KOPT-K1 (cell line): Measurements from ENCODE around the gene NTN4.
"Not testable (repeated sequence)": the region's sequence is repeated elsewhere in the genome, so short reads cannot be mapped to it uniquely, and the experiment has no call there.

Source experiments
- H3K27ac ChIP-seq: fragments of 200-600 bp; sonication (generic); 2 replicates; pipeline ENCODE4 v1.5.1; 2016; ENCODE audit warnings: antibody characterized with exemption, mild to moderate bottlenecking, low read depth, low read length; ENCODE audit not compliant: poor library complexity, severe bottlenecking
- H3K36me3 ChIP-seq: fragments of 200-600 bp; sonication (generic); 2 replicates; pipeline ENCODE4 v1.5.1; 2017; ENCODE audit warnings: antibody characterized with exemption, mild to moderate bottlenecking, low read length, moderate library complexity; ENCODE audit not compliant: insufficient read depth
- H3K9me3 ChIP-seq: fragments of 200-600 bp; sonication (generic); 2 replicates; pipeline ENCODE4 v1.5.1; 2017; ENCODE audit warnings: antibody characterized with exemption, low read length, mild to moderate bottlenecking; ENCODE audit not compliant: insufficient read depth, poor library complexity, severe bottlenecking

NTN4 gene

GRCh38 chr12:95626854-95627253, 163.7 kb downstream of the NTN4 start:
- H3K9me3 ChIP-seq, result no peaks in the 10 kb centered on the region
- no peaks in the 10 kb centered on the region for H3K36me3 ChIP-seq
- no peak overlapping the region for H3K27ac ChIP-seq

DNA sequence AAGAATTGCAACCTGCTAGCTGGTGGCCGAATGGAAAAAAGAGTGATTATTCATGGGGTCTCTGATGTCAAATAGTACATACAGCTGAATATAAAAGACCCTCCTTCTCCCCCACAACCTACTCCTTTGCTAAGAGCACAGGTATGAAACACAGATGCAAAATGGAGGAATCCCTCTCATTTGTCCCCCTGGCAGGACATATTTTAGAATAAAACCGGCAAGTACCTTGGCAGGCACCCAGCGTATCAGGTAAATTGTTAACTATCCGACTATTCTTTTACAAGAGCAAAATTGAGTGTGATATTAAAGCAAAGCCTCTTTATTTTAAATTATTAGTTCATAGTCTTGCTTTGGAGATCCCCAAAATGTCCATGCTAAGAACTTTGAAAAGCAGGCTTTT, 165.6 kb downstream of the NTN4 start:
- H3K27ac ChIP-seq, result no peak overlapping the region
- H3K36me3 ChIP-seq, result no peaks in the 10 kb centered on the region
- H3K9me3 ChIP-seq, result no peaks in the 10 kb centered on the region

DNA sequence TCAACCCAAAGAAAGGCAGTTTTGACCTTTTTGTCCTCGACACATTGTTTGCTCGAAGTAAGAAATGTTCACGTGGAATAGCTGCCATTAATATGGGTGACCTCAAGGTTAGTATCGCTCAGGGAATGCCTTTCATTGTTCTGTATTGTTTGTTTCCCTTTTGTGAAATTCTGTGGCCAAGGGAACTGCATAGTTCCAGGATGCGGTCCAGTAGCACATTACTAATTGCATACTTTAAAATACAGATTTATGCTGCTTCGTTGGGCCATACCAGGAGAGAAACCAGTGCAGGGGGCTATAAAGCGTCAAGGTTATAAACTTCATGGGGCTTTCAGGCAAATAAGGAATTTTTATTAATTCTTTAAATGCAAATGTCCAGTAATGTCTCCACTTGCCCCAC, 166.0 kb downstream of the NTN4 start:
- H3K27ac ChIP-seq, result no peak overlapping the region
- H3K9me3 ChIP-seq, result no peaks in the 10 kb centered on the region
- no peaks in the 10 kb centered on the region for H3K36me3 ChIP-seq

- no peaks in the 10 kb centered on the region for H3K9me3 ChIP-seq
- no peaks in the 10 kb centered on the region for H3K36me3 ChIP-seq
- no peak overlapping the region for H3K27ac ChIP-seq
Measured at GRCh38 chr12:95623554-95624170, 166.9 kb downstream of the NTN4 start.

DNA sequence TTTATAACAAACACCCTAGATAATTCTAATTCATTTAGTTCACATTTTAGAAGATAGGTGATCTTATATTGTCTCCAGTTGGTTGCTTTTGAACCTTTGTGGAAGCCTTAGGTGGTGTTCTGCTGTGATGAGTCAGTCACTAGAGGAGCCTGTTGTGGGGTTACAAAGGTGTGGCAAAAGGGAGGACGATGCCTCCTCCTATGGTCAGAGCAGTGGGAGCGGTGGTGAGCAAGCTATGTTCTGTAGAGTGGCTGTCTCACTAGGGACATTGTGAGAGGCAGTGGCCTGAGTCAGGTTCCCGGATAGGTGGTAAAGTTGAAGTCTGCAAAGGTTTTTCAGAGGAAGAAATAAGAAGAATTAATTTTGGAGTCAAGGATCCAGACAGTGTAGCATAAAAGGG, 167.7 kb downstream of the NTN4 start:
- no peaks in the 10 kb centered on the region for H3K36me3 ChIP-seq
- H3K9me3 ChIP-seq, result no peaks in the 10 kb centered on the region
- no peak overlapping the region for H3K27ac ChIP-seq

DNA sequence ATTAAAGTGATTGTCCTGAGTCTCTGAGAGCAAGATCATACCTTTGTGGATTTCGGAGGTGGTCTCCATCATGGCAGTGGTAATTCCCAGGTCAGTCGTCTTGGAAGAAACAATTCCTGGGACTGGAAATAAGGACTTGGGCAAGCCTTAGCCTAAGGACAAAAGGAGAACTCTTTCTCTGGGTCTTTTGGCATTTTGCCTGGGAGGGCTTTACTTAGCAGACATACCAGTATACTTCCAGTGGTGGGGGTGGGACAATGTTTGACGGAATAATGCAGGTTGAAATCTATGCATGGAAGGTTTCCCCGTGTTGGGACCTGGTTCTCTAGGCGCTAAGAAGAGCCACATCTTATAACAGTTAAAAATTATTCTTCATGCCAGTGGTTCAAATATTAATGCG, 168.8 kb downstream of the NTN4 start:
- H3K36me3 ChIP-seq, result no peaks in the 10 kb centered on the region
- no peak overlapping the region for H3K27ac ChIP-seq
- H3K9me3 ChIP-seq, result no peaks in the 10 kb centered on the region

GRCh38 chr12:95620171-95620570, 170.4 kb downstream of the NTN4 start:
- Histone ChIP-seq H3K36me3 (no peaks in the 10 kb centered on the region), H3K27ac (no peak overlapping the region)

DNA sequence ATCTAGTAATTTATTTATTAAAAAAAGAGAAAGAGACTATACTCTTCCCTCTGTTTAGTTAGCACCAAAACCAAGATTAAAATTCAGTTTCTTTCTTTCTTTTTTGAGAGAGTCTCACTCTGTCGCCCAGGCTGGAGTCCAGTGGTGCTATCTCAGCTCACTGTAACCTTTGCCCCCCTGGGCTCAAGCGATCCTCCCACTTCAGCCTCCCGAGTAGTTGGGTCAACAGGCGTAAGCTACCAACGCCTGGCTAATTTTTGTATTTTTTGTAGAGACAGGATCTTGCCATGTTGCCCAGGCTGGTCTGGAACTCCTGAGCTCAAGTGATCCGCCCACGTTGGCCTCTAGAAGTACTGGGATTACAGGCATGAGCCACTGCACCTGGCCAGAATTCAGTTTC, 174.1 kb downstream of the NTN4 start:
- not testable (repeated sequence) for H3K27ac ChIP-seq, H3K9me3 ChIP-seq, H3K36me3 ChIP-seq

More at GRCh38 chr12:95620171-95620570, 170.4 kb downstream of the NTN4 start:
- H3K9me3 ChIP-seq, result no peaks in the 10 kb centered on the region

DNA sequence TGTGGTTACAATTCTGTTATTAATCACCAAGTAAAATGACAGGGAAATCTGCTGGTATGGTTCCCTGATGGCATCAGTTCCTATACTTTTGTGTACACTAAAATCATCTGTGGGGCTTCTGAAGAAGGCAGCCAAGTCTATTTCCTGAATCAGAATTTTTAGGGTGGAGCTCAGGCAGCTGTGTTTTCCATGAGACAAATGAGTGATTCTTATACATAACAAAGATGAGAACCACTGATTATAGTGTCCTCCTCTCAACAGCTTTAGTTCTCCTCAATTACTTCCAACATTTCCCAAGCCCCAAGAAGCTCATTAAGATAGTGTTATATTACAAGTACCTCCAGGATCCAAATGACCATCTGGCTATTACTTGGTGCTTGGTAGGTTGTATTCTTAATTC, 174.8 kb downstream of the NTN4 start:
- H3K36me3 ChIP-seq, result no peaks in the 10 kb centered on the region
- H3K27ac ChIP-seq, result no peak overlapping the region
- H3K9me3 ChIP-seq, result no peaks in the 10 kb centered on the region

- Histone ChIP-seq H3K9me3 (no peaks in the 10 kb centered on the region), H3K36me3 (no peaks in the 10 kb centered on the region), H3K27ac (no peak overlapping the region)
Measured at GRCh38 chr12:95614390-95614982, 176.1 kb downstream of the NTN4 start.

DNA sequence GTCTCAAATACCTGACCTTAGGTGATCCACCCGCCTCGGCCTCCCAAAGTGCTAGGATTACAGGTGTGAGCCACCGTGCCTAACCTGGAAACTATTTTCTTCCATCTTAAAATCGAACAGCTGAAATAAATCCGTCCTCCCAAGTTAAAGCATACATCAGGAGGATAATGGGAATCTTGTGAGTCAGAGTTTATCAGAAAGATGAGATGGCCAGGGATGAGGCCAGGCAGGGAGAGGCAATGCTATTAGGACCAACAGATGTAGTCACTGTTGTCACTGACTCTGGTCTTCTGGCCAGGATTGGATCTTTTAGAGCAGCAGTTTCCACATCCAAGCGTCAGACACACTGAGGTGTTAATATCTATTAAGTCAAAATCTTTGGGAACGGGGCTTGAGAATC, 177.5 kb downstream of the NTN4 start:
- Histone ChIP-seq H3K27ac (no peak overlapping the region), H3K9me3 (no peaks in the 10 kb centered on the region), H3K36me3 (no peaks in the 10 kb centered on the region)

DNA sequence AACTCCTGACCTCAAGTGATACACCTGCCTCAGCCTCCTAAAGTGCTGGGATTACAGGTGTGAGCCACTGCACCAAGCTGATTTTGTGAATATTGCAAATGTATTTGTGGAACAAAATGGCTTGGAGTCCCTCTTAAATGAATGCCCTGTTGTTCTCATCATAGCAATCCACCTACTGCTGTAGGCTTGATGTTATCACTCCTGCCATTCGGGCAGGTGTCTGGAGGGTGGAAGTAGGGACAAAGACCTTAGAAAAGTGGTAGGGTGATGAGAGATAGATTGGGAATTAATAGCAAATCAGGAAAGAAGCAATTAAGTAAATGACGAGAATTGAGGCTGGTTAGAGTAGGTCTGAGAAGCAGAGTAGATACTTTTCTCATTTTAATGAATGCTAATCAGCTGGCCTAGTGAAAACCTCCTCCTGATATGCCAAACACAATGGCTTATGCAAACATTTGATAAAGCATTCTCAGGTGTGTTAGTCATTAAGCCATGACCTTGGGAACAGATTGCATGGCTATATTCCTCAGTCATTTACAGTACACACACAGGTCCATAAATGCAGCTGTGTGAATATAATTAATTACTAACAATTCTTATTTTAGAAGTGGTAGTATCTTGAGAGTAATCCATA, 178.8 kb downstream of the NTN4 start:
- no peaks in the 10 kb centered on the region for H3K36me3 ChIP-seq
- H3K27ac ChIP-seq, result no peak overlapping the region
- H3K9me3 ChIP-seq, result no peaks in the 10 kb centered on the region

DNA sequence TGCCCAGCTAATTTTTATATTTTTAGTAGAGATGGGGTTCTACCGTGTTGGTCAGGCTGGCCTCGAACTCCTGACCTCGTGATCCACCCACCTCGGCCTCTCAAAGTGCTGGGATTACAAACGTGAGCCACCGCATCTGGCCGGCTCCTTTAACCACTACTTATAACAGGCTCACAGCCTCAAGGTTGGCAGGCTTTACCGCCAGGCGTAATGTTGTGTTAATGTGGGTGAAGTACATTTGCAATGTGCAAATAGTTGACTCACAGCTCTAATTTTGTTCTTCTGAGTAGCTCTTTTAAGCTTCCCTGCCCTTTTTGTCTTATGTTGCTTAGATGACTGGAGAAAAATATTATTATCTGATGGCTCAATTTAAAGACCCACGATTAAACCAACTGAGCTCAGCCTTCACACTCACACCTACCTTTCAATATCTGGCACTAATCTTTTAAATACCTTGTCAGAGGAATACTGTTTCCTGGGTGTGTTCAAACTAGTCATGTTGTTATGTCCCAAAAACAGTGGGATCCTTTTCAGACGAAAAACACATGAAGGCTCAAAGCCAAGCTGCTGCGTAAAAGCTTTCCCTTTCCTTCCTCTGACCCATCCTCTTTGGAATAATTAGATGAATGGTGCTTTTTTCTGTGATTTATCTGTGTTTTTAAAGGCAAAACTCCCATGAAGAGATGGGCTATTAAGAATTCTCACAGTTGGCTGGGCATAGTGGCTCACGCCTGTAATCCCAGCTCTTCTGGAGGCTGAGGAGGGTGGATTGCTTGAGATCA, 182.1 kb downstream of the NTN4 start:
- no peak overlapping the region for H3K27ac ChIP-seq
- H3K36me3 ChIP-seq, result no peaks in the 10 kb centered on the region
- no peaks in the 10 kb centered on the region for H3K9me3 ChIP-seq
